ENCODE measurements around the gene PRR14.

PRR14 gene

GRCh38 chr16:30641378-30641982 is 9.3 kb upstream of the PRR14 start:
- Mint-ChIP-seq H3K27ac (ENCODE audit: low read depth) (no peak overlapping the region), H3K4me1 (no peaks in the 10 kb centered on the region), H3K4me3 (no peak overlapping the region), H3K9me3 (no peaks in the 10 kb centered on the region), H3K36me3 (ENCODE audit: insufficient read depth) (no peaks in the 10 kb centered on the region), H3K27me3 (no peaks in the 10 kb centered on the region)
- no peak for ATAC-seq (replicated peaks; ENCODE audit: extremely low read depth, poor library complexity, severe bottlenecking)
- no peak for DNase-seq (ENCODE audit: low spot score in 2 of 2)

- no peak overlapping the region for H3K27ac Mint-ChIP-seq (ENCODE audit: low read depth)
- no peaks in the 10 kb centered on the region for H3K36me3 Mint-ChIP-seq (ENCODE audit: insufficient read depth)
- H3K4me3 Mint-ChIP-seq = no peak overlapping the region
- H3K27me3 Mint-ChIP-seq = no peaks in the 10 kb centered on the region
- no peak for DNase-seq (ENCODE audit: low spot score in 2 of 2)
- no peak for ATAC-seq (replicated peaks; ENCODE audit: extremely low read depth, poor library complexity, severe bottlenecking)
- H3K4me1 Mint-ChIP-seq = peaks cover 5% of the 10 kb centered on the region
- H3K9me3 Mint-ChIP-seq = no peaks in the 10 kb centered on the region
Observed at GRCh38 chr16:30644334-30644830, 6.4 kb upstream of the PRR14 start.

GRCh38 chr16:30645727-30646126 is 5.0 kb upstream of the PRR14 start:
- H3K27me3 Mint-ChIP-seq = no peaks in the 10 kb centered on the region
- peaks cover 8% of the 10 kb centered on the region for H3K36me3 Mint-ChIP-seq (ENCODE audit: insufficient read depth)
- no peak overlapping the region for H3K27ac Mint-ChIP-seq (ENCODE audit: low read depth)
- ATAC-seq (replicated peaks; ENCODE audit: extremely low read depth, poor library complexity, severe bottlenecking) = no peak
- peaks cover 15% of the 10 kb centered on the region for H3K4me1 Mint-ChIP-seq
- H3K4me3 Mint-ChIP-seq = no peak overlapping the region
- no peak for DNase-seq (ENCODE audit: low spot score in 2 of 2)
- H3K9me3 Mint-ChIP-seq = no peaks in the 10 kb centered on the region

- ATAC-seq (replicated peaks; ENCODE audit: extremely low read depth, poor library complexity, severe bottlenecking) (no peak), DNase-seq (ENCODE audit: low spot score in 2 of 2) (no peak)
- no peaks in the 10 kb centered on the region for H3K9me3 Mint-ChIP-seq
- H3K36me3 Mint-ChIP-seq (ENCODE audit: insufficient read depth) = peaks cover 13% of the 10 kb centered on the region
- H3K27me3 Mint-ChIP-seq = no peaks in the 10 kb centered on the region
- peaks cover 26% of the 10 kb centered on the region for H3K4me1 Mint-ChIP-seq
- no peak overlapping the region for H3K27ac Mint-ChIP-seq (ENCODE audit: low read depth)
- H3K4me3 Mint-ChIP-seq = no peak overlapping the region
Observed at GRCh38 chr16:30647274-30647571, 3.5 kb upstream of the PRR14 start.

GRCh38 chr16:30649725-30650368 is 913 bp upstream of the PRR14 start:
- ATAC-seq (replicated peaks; ENCODE audit: extremely low read depth, poor library complexity, severe bottlenecking) (no peak), DNase-seq (ENCODE audit: low spot score in 2 of 2) (no peak)
- peaks cover 35% of the 10 kb centered on the region for H3K4me1 Mint-ChIP-seq
- H3K9me3 Mint-ChIP-seq = no peaks in the 10 kb centered on the region
- H3K36me3 Mint-ChIP-seq (ENCODE audit: insufficient read depth) = peaks cover 29% of the 10 kb centered on the region
- H3K27me3 Mint-ChIP-seq = no peaks in the 10 kb centered on the region
- peak overlapping the region; percentile 99 for H3K27ac Mint-ChIP-seq (ENCODE audit: low read depth)
- H3K4me3 Mint-ChIP-seq = peak overlapping the region; percentile 100

GRCh38 chr16:30651124-30652004 is 604 bp downstream of the PRR14 start:
- H3K36me3 Mint-ChIP-seq (ENCODE audit: insufficient read depth) = peaks cover 32% of the 10 kb centered on the region
- H3K4me3 Mint-ChIP-seq = peak overlapping the region; percentile 100
- peak; percentile 61 for ATAC-seq (replicated peaks; ENCODE audit: extremely low read depth, poor library complexity, severe bottlenecking)
- peak overlapping the region; percentile 99 for H3K27ac Mint-ChIP-seq (ENCODE audit: low read depth)
- no peaks in the 10 kb centered on the region for H3K9me3 Mint-ChIP-seq
- peak; percentile 49 to 56 for DNase-seq (ENCODE audit: low spot score in 2 of 2)
- no peaks in the 10 kb centered on the region for H3K27me3 Mint-ChIP-seq
- peaks cover 35% of the 10 kb centered on the region for H3K4me1 Mint-ChIP-seq

GRCh38 chr16:30652005-30652296 is 1.2 kb downstream of the PRR14 start:
- Mint-ChIP-seq H3K27me3 (no peaks in the 10 kb centered on the region), H3K4me3 (peak overlapping the region; percentile 100)
- no peak for ATAC-seq (replicated peaks; ENCODE audit: extremely low read depth, poor library complexity, severe bottlenecking)

GRCh38 chr16:30652718-30653117 is 2.0 kb downstream of the PRR14 start:
- ATAC-seq (replicated peaks; ENCODE audit: extremely low read depth, poor library complexity, severe bottlenecking) (no peak), DNase-seq (ENCODE audit: low spot score in 2 of 2) (no peak)
- no peaks in the 10 kb centered on the region for H3K9me3 Mint-ChIP-seq
- no peak overlapping the region for H3K27ac Mint-ChIP-seq (ENCODE audit: low read depth)
- peaks cover 36% of the 10 kb centered on the region for H3K36me3 Mint-ChIP-seq (ENCODE audit: insufficient read depth)
- H3K4me1 Mint-ChIP-seq = peaks cover 39% of the 10 kb centered on the region
- no peaks in the 10 kb centered on the region for H3K27me3 Mint-ChIP-seq
- peak overlapping the region; percentile 100 for H3K4me3 Mint-ChIP-seq

More at GRCh38 chr16:30652005-30652296, 1.2 kb downstream of the PRR14 start:
- peak overlapping the region; percentile 99 for H3K27ac Mint-ChIP-seq (ENCODE audit: low read depth)
- DNase-seq (ENCODE audit: low spot score in 2 of 2) = no peak
- no peaks in the 10 kb centered on the region for H3K9me3 Mint-ChIP-seq
- peaks cover 33% of the 10 kb centered on the region for H3K4me1 Mint-ChIP-seq
- peaks cover 36% of the 10 kb centered on the region for H3K36me3 Mint-ChIP-seq (ENCODE audit: insufficient read depth)

- DNase-seq (ENCODE audit: low spot score in 2 of 2) = no peak
- Mint-ChIP-seq H3K4me1 (peaks cover 47% of the 10 kb centered on the region), H3K27ac (ENCODE audit: low read depth) (no peak overlapping the region), H3K27me3 (no peaks in the 10 kb centered on the region), H3K36me3 (ENCODE audit: insufficient read depth) (peaks cover 52% of the 10 kb centered on the region), H3K9me3 (no peaks in the 10 kb centered on the region), H3K4me3 (no peak overlapping the region)
- ATAC-seq (replicated peaks; ENCODE audit: extremely low read depth, poor library complexity, severe bottlenecking) = no peak
Observed at GRCh38 chr16:30654856-30655255, 4.1 kb downstream of the PRR14 start.

- DNase-seq (ENCODE audit: low spot score in 2 of 2) (no peak), ATAC-seq (replicated peaks; ENCODE audit: extremely low read depth, poor library complexity, severe bottlenecking) (no peak)
- H3K4me1 Mint-ChIP-seq = peaks cover 42% of the 10 kb centered on the region
- H3K27me3 Mint-ChIP-seq = no peaks in the 10 kb centered on the region
- H3K27ac Mint-ChIP-seq (ENCODE audit: low read depth) = no peak overlapping the region
- peak overlapping the region; percentile 10 for H3K4me3 Mint-ChIP-seq
- no peaks in the 10 kb centered on the region for H3K9me3 Mint-ChIP-seq
- H3K36me3 Mint-ChIP-seq (ENCODE audit: insufficient read depth) = peaks cover 49% of the 10 kb centered on the region
Observed at GRCh38 chr16:30655815-30656347, 5.1 kb downstream of the PRR14 start.

GRCh38 chr16:30656388-30656787 is 5.6 kb downstream of the PRR14 start:
- Mint-ChIP-seq H3K4me1 (peaks cover 44% of the 10 kb centered on the region), H3K36me3 (ENCODE audit: insufficient read depth) (peaks cover 51% of the 10 kb centered on the region), H3K27ac (ENCODE audit: low read depth) (no peak overlapping the region), H3K9me3 (no peaks in the 10 kb centered on the region), H3K4me3 (peak overlapping the region; percentile 10), H3K27me3 (no peaks in the 10 kb centered on the region)
- DNase-seq (ENCODE audit: low spot score in 2 of 2) (no peak), ATAC-seq (replicated peaks; ENCODE audit: extremely low read depth, poor library complexity, severe bottlenecking) (no peak)

GRCh38 chr16:30656974-30657865 is 6.5 kb downstream of the PRR14 start:
- ATAC-seq (replicated peaks; ENCODE audit: extremely low read depth, poor library complexity, severe bottlenecking) = no peak
- Mint-ChIP-seq H3K4me1 (peaks cover 46% of the 10 kb centered on the region), H3K27ac (ENCODE audit: low read depth) (peak overlapping the region; percentile 98)

More at GRCh38 chr16:30656974-30657865, 6.5 kb downstream of the PRR14 start:
- DNase-seq (ENCODE audit: low spot score in 2 of 2) = no peak
- H3K4me3 Mint-ChIP-seq = peak overlapping the region; percentile 99
- H3K9me3 Mint-ChIP-seq = no peaks in the 10 kb centered on the region
- no peaks in the 10 kb centered on the region for H3K27me3 Mint-ChIP-seq
- peaks cover 54% of the 10 kb centered on the region for H3K36me3 Mint-ChIP-seq (ENCODE audit: insufficient read depth)

Data from central memory CD8-positive, alpha-beta T cell (primary cell).